Ascending aorta (tissue), 2 donors: ENCODE data around the gene ANXA8. TPM values are rescaled to one million over a fixed set of nuclear protein-coding genes. Genes with fewer than 3 reads are reported as not detected.

Experiments
- DNase-seq, 2 donors: peaks; one replicate each; pipeline ENCODE4 v3.0.0-alpha.2; 2019; ENCODE audit warnings: low spot score in 2 of 2
- H3K27ac ChIP-seq, 2 donors: fragments of 200-600 bp; sonication (generic); one replicate each; pipeline ENCODE4 v1.5.1; 2016 to 2017; ENCODE audit warnings: mild to moderate bottlenecking in 1 of 2
- H3K27me3 ChIP-seq: fragments of 200-600 bp; sonication (generic); one replicate; pipeline ENCODE4 v1.5.1; 2017
- H3K36me3 ChIP-seq, 2 donors: fragments of 200-600 bp; sonication (generic); one replicate each; pipeline ENCODE4 v1.5.1; 2016
- H3K4me1 ChIP-seq, 2 donors: fragments of 200-600 bp; sonication (generic); one replicate each; pipeline ENCODE4 v1.5.1; 2016 to 2017; ENCODE audit warnings: mild to moderate bottlenecking in 1 of 2
- H3K4me3 ChIP-seq, 2 donors: fragments of 200-600 bp; sonication (generic); one replicate each; pipeline ENCODE4 v1.5.1; 2016 to 2017; ENCODE audit warnings: mild to moderate bottlenecking in 1 of 2
- H3K9me3 ChIP-seq, 2 donors: fragments of 200-600 bp; sonication (generic); one replicate each; pipeline ENCODE4 v1.5.1; 2016
- CTCF ChIP-seq, 3 experiments: fragments of 200-600 bp in 2 of 3; fragments of 450-650 bp in 1 of 3; sonication (generic) in 2 of 3; IDR thresholded peaks; one replicate each; pipeline ENCODE4 v1.5.1; 2016 to 2019; ENCODE audit warnings: antibody characterized with exemption in 3 of 3, mild to moderate bottlenecking in 1 of 3, moderate library complexity in 1 of 3
- intact Hi-C: fragments of 100-400 bp; cut with DNase I; formaldehyde crosslinking; loops from one replicate; pipeline ENCODE4 v1.15.1; 2023
- total RNA-seq: library from RNA; depleted of rRNA; stranded (reverse); fragments of >200 nt; gene quantifications from one replicate; pipeline ENCODE4 v1.1.0, GENCODE V29; 2016

The ANXA8 gene
- total RNA-seq, 1 donor from 2014 or later: not detected

DNA sequence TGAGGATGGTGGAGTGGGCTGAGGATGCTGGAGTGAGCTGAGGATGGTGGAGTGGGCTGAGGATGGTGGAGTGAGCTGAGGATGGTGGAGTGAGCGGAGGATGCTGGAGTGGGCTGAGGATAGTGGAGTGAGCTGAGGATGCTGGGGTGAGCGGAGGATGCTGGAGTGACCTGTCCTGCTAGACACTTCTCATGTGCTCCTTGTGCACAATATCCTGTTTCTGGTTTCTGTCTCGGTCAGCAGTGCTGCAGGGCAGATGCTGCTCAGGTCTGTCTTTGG lies 29.2 kb downstream of the ANXA8 start:
- Histone ChIP-seq H3K4me1 (no peaks in the 10 kb centered on the region), H3K27me3 (no peaks in the 10 kb centered on the region), H3K9me3 (no peaks in the 10 kb centered on the region), H3K36me3 (no peaks in the 10 kb centered on the region), H3K4me3 (no peak overlapping the region), H3K27ac (no peak overlapping the region)
- no peak for TF ChIP-seq CTCF (IDR thresholded peaks at IDR 0.05)
- DNase-seq: no peak
- intact Hi-C loops: no loop called here

DNA sequence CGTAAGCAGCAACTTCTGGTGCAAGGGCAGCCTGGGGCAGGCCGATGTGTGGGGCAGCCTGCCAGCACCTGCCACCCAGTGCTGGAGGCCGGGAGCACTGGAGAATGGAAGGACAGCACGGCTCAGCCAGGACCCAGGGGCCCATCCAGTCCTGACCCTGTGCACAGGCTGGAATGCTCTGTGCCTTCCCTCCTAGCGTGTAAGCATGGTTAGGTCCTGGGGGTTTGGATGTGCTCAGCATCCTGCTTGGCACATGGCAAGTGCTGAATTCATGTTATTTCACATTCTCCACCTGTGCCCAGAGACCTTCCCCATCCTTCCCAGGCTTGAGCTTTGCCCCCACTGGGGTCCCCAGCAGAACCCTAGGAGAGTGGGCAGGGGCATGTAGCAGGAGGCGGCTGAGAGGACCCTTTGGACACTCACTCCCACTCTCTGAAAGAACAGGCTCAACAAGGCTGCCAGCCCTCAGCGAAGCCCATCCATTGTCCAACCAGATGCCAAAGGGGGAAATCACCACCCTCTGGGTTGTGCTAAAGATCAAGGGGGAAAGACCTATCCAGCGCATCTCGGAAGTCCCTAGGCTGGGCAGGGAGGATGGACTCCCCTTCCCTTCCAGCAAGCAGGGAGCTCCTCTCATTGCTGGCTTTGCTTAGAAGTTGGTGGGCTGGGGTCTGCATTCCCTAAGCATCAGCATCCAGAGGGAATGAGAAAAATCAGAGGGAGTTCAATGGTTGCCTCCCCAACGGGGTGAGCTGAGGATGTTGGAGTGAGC lies 29.7 kb downstream of the ANXA8 start:
- no peak for DNase-seq
- H3K36me3 ChIP-seq: no peaks in the 10 kb centered on the region
- no peaks in the 10 kb centered on the region for H3K27me3 ChIP-seq
- no peak for TF ChIP-seq CTCF (IDR thresholded peaks at IDR 0.05)
- intact Hi-C loops: no loop called here
- H3K27ac ChIP-seq: no peak overlapping the region
- H3K4me1 ChIP-seq: no peaks in the 10 kb centered on the region
- no peaks in the 10 kb centered on the region for H3K9me3 ChIP-seq
- H3K4me3 ChIP-seq: no peak overlapping the region

GRCh38 chr10:47453141-47454007 lies 30.5 kb downstream of the ANXA8 start:
- no peak overlapping the region for H3K4me3 ChIP-seq
- TF ChIP-seq CTCF (IDR thresholded peaks at IDR 0.05): no peak
- no peak for DNase-seq
- no peaks in the 10 kb centered on the region for H3K36me3 ChIP-seq
- no peaks in the 10 kb centered on the region for H3K4me1 ChIP-seq
- intact Hi-C loops: no loop called here
- no peaks in the 10 kb centered on the region for H3K9me3 ChIP-seq
- H3K27me3 ChIP-seq: no peaks in the 10 kb centered on the region
- no peak overlapping the region for H3K27ac ChIP-seq

DNA sequence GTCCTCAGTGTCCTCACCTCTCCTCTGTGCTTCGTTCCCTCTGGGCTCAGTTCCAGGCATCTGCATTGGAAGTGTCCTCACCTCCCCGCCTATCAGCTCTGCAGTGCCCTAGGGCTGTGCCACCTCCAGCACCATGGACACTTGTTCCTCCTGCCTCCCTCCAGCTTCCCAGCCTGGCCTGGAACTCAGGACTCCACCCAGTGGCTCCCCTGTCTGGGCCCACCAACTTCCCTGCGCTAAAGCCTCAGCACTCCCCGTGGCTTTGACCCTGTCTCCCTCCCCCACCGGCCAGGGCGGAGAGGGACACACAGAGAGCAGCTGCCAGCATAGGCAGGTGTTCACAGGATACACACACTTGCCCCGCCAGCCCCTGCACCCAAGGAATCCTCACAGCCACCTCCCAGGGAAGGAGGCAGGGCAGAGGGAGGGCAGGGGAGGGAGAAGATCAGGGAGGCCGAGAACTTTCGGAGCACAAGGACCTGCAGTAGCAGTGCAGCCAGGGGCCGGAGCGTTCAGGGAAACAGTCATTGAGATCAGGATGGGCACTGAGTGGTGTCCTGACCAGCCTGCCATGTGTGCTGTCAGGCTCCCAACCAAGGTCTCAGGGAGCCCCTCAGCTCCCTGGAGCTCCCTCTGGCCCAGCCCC lies 31.3 kb downstream of the ANXA8 start:
- H3K36me3 ChIP-seq: no peaks in the 10 kb centered on the region
- intact Hi-C loops: no loop called here
- no peaks in the 10 kb centered on the region for H3K9me3 ChIP-seq
- H3K4me3 ChIP-seq: no peak overlapping the region
- no peaks in the 10 kb centered on the region for H3K4me1 ChIP-seq
- no peak for TF ChIP-seq CTCF (IDR thresholded peaks at IDR 0.05)
- H3K27me3 ChIP-seq: no peaks in the 10 kb centered on the region
- H3K27ac ChIP-seq: no peak overlapping the region
- no peak for DNase-seq

DNA sequence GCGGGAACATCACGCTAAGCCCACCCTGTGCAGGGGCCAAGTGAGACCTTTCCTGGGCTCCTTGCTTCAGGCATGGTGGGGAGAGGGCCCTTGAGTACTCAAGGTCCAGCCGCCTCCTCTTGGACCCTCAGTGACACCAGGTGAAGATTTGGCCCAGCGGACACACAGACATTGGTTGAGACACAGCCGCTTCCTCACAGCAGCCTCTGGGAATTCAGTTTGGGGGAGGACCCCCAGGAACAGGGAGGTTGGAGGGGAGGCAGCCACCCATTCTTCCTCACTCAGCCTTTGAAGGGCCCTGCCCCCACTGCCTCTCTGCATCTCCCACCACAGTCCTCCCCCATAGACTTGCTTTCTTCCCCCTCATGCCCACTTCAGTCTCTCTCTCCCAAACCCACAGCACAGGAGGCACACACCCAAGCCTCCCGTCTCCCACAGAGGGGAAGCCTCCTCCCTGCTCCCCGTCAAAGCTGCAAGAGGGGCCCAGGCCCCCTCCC lies 31.9 kb downstream of the ANXA8 start:
- Histone ChIP-seq H3K9me3 (no peaks in the 10 kb centered on the region), H3K36me3 (no peaks in the 10 kb centered on the region), H3K27ac (no peak overlapping the region), H3K4me3 (no peak overlapping the region), H3K4me1 (no peaks in the 10 kb centered on the region), H3K27me3 (no peaks in the 10 kb centered on the region)
- TF ChIP-seq CTCF (IDR thresholded peaks at IDR 0.05): no peak
- intact Hi-C loops: no loop called here
- DNase-seq: no peak
